Adrenal gland (tissue), 5 donors: Measurements from ENCODE around the gene TSPAN3.

Experiments used
- CTCF ChIP-seq, 6 experiments: fragments of 450-650 bp in 4 of 6; fragments of 200-600 bp in 2 of 6; sonication (generic) in 1 of 6; IDR thresholded peaks; 1 replicate in 5 of 6; 2 replicates in 1 of 6; pipeline versions ENCODE4 v1.5.1 to v1.8.0; 2016 to 2021; ENCODE audit warnings: antibody characterized with exemption in 6 of 6, mild to moderate bottlenecking in 2 of 6, moderate library complexity in 1 of 6
- POLR2A ChIP-seq, 2 donors: fragments of 450-650 bp; IDR thresholded peaks; one replicate each; pipeline ENCODE4 v1.6.1; 2017; ENCODE audit warnings: antibody characterized with exemption in 2 of 2, mild to moderate bottlenecking in 2 of 2, moderate library complexity in 1 of 2
- donor health status: DM: no; HTN: no; CAD: no.

- TF ChIP-seq CTCF (IDR thresholded peaks at IDR 0.05) (no peak), POLR2A (IDR thresholded peaks at IDR 0.05) (no peak)
Observed at GRCh38 chr15:77063249-77063648, 7.7 kb downstream of the TSPAN3 start.
